ENCODE data around the gene IGF2BP3.

IGF2BP3 gene

DNA sequence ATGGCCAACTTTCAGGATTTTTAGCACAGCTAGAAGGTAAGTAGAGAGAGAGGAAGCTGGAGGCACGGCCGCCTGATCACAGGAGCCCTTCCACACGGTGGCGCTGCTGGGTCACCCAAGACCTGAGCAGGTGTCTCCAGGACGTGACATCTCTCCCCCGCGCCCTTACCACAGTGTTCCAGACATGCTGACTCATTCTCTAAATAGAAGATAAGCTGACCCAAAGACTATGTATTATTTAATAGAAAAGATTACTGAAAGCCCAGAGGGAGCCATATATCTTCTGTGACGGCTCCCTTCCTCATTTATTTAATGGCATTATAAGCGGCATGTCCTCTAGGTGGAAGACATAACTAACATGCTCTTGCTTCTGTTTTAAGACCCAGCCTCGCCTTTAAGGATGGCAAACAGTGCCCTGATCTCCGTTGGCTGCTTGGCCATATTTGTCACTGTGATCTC is 197.1 kb downstream of the IGF2BP3 start (continued):
- TF ChIP-seq ZNF292 (tag by site-specific recombination; IDR thresholded peaks at IDR 0.05; ENCODE audit: borderline replicate concordance, low read depth) (no peak), ZNF473 (tag by site-specific recombination; IDR thresholded peaks at IDR 0.05) (no peak), ZNF843 (tag by site-specific recombination; IDR thresholded peaks at IDR 0.05) (peak; percentile 92), ZNF10 (tag by site-specific recombination; IDR thresholded peaks at IDR 0.05) (peak; percentile 46; the same call in 1 of the 2 replicates), ZNF777 (tag by site-specific recombination; IDR thresholded peaks at IDR 0.05; ENCODE audit: borderline replicate concordance) (no peak), HOXC10 (CRISPR knock-in tag; IDR thresholded peaks at IDR 0.05) (no peak), IKZF3 (tag by site-specific recombination; IDR thresholded peaks at IDR 0.05) (peak; percentile 61), ZNF48 (tag by site-specific recombination; IDR thresholded peaks at IDR 0.05) (no peak), ZNF558 (tag by site-specific recombination; IDR thresholded peaks at IDR 0.05) (peak; percentile 47; the same call in 1 of the 2 replicates), ZNF324 (tag by site-specific recombination; IDR thresholded peaks at IDR 0.05) (no peak), ZNF560 (tag by site-specific recombination; IDR thresholded peaks at IDR 0.05; ENCODE audit: borderline replicate concordance) (no peak), ZNF341 (tag by site-specific recombination; IDR thresholded peaks at IDR 0.05; ENCODE audit: low read depth) (peak; percentile 70), SP7 (tag by site-specific recombination; IDR thresholded peaks at IDR 0.05) (peak; percentile 91), ZNF184 (tag by site-specific recombination; IDR thresholded peaks at IDR 0.05) (peak; percentile 78), ZSCAN30 (tag by site-specific recombination; IDR thresholded peaks at IDR 0.05) (peak; percentile 92), YY1 (tag by site-specific recombination; IDR thresholded peaks at IDR 0.05) (0 out of 2 replicates have a peak, but pooled peaks have one; percentile 30), OSR2 (tag by site-specific recombination; IDR thresholded peaks at IDR 0.05) (peak; percentile 78), ZNF366 (tag by site-specific recombination; conservative IDR thresholded peaks at IDR 0.05) (peak; percentile 83), KLF8 (tag by site-specific recombination; IDR thresholded peaks at IDR 0.05) (peak; percentile 82), GLI2 (tag by site-specific recombination; IDR thresholded peaks at IDR 0.05; ENCODE audit: borderline replicate concordance, low read depth) (peak; percentile 24; the same call in 1 of the 2 replicates), ZNF501 (tag by site-specific recombination; IDR thresholded peaks at IDR 0.05) (peak; percentile 77), KLF10 (tag by site-specific recombination; IDR thresholded peaks at IDR 0.05) (peak; percentile 74; the same call in 1 of the 2 replicates)
- TF ChIP-seq, protein P1, sequence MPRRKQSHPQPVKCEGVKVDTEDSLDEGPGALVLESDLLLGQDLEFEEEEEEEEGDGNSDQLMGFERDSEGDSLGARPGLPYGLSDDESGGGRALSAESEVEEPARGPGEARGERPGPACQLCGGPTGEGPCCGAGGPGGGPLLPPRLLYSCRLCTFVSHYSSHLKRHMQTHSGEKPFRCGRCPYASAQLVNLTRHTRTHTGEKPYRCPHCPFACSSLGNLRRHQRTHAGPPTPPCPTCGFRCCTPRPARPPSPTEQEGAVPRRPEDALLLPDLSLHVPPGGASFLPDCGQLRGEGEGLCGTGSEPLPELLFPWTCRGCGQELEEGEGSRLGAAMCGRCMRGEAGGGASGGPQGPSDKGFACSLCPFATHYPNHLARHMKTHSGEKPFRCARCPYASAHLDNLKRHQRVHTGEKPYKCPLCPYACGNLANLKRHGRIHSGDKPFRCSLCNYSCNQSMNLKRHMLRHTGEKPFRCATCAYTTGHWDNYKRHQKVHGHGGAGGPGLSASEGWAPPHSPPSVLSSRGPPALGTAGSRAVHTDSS (tag by site-specific recombination; IDR thresholded peaks at IDR 0.05): peak; percentile 53; the same call in 1 of the 2 replicates
- TF ChIP-seq, protein P2, sequence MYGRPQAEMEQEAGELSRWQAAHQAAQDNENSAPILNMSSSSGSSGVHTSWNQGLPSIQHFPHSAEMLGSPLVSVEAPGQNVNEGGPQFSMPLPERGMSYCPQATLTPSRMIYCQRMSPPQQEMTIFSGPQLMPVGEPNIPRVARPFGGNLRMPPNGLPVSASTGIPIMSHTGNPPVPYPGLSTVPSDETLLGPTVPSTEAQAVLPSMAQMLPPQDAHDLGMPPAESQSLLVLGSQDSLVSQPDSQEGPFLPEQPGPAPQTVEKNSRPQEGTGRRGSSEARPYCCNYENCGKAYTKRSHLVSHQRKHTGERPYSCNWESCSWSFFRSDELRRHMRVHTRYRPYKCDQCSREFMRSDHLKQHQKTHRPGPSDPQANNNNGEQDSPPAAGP (tag by site-specific recombination; IDR thresholded peaks at IDR 0.05): peak; percentile 75
- TF ChIP-seq, protein P3, sequence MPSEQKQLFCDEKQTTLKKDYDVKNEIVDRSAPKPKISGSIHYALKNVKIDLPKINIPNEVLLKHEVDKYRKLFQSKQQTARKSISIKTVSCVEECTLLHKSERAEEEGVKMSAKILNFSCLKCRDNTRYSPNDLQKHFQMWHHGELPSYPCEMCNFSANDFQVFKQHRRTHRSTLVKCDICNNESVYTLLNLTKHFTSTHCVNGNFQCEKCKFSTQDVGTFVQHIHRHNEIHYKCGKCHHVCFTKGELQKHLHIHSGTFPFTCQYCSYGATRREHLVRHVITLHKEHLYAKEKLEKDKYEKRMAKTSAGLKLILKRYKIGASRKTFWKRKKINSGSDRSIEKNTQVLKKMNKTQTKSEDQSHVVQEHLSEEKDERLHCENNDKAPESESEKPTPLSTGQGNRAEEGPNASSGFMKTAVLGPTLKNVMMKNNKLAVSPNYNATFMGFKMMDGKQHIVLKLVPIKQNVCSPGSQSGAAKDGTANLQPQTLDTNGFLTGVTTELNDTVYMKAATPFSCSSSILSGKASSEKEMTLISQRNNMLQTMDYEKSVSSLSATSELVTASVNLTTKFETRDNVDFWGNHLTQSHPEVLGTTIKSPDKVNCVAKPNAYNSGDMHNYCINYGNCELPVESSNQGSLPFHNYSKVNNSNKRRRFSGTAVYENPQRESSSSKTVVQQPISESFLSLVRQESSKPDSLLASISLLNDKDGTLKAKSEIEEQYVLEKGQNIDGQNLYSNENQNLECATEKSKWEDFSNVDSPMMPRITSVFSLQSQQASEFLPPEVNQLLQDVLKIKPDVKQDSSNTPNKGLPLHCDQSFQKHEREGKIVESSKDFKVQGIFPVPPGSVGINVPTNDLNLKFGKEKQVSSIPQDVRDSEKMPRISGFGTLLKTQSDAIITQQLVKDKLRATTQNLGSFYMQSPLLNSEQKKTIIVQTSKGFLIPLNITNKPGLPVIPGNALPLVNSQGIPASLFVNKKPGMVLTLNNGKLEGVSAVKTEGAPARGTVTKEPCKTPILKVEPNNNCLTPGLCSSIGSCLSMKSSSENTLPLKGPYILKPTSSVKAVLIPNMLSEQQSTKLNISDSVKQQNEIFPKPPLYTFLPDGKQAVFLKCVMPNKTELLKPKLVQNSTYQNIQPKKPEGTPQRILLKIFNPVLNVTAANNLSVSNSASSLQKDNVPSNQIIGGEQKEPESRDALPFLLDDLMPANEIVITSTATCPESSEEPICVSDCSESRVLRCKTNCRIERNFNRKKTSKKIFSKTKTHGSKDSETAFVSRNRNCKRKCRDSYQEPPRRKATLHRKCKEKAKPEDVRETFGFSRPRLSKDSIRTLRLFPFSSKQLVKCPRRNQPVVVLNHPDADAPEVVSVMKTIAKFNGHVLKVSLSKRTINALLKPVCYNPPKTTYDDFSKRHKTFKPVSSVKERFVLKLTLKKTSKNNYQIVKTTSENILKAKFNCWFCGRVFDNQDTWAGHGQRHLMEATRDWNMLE (tag by site-specific recombination; conservative IDR thresholded peaks at IDR 0.05; ENCODE audit: low read depth): peak; percentile 35; the same call in 1 of the 2 replicates
- TF ChIP-seq, protein P4, sequence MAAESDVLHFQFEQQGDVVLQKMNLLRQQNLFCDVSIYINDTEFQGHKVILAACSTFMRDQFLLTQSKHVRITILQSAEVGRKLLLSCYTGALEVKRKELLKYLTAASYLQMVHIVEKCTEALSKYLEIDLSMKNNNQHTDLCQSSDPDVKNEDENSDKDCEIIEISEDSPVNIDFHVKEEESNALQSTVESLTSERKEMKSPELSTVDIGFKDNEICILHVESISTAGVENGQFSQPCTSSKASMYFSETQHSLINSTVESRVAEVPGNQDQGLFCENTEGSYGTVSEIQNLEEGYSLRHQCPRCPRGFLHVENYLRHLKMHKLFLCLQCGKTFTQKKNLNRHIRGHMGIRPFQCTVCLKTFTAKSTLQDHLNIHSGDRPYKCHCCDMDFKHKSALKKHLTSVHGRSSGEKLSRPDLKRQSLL (tag by site-specific recombination; IDR thresholded peaks at IDR 0.05): no peak
- TF ChIP-seq, protein P5, sequence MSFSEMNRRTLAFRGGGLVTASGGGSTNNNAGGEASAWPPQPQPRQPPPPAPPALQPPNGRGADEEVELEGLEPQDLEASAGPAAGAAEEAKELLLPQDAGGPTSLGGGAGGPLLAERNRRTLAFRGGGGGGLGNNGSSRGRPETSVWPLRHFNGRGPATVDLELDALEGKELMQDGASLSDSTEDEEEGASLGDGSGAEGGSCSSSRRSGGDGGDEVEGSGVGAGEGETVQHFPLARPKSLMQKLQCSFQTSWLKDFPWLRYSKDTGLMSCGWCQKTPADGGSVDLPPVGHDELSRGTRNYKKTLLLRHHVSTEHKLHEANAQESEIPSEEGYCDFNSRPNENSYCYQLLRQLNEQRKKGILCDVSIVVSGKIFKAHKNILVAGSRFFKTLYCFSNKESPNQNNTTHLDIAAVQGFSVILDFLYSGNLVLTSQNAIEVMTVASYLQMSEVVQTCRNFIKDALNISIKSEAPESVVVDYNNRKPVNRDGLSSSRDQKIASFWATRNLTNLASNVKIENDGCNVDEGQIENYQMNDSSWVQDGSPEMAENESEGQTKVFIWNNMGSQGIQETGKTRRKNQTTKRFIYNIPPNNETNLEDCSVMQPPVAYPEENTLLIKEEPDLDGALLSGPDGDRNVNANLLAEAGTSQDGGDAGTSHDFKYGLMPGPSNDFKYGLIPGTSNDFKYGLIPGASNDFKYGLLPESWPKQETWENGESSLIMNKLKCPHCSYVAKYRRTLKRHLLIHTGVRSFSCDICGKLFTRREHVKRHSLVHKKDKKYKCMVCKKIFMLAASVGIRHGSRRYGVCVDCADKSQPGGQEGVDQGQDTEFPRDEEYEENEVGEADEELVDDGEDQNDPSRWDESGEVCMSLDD (tag by site-specific recombination; IDR thresholded peaks at IDR 0.05): no peak
- TF ChIP-seq, protein P6, sequence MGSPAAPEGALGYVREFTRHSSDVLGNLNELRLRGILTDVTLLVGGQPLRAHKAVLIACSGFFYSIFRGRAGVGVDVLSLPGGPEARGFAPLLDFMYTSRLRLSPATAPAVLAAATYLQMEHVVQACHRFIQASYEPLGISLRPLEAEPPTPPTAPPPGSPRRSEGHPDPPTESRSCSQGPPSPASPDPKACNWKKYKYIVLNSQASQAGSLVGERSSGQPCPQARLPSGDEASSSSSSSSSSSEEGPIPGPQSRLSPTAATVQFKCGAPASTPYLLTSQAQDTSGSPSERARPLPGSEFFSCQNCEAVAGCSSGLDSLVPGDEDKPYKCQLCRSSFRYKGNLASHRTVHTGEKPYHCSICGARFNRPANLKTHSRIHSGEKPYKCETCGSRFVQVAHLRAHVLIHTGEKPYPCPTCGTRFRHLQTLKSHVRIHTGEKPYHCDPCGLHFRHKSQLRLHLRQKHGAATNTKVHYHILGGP (tag by site-specific recombination; IDR thresholded peaks at IDR 0.05): peak; percentile 28; the same call in 1 of the 2 replicates

Data from HEK293 (cell line).